Inflammatory macrophage treated with lipopolysaccharide for 1 hour (primary cell): ENCODE data around the gene RABGGTA.

Experiments used
- DNase-seq, 2 donors: peaks; one replicate each; pipeline ENCODE4 v3.0.0-alpha.2; 2020 to 2022

Gene RABGGTA

GRCh38 chr14:24304019-24304387 is 32.6 kb upstream of the RABGGTA start:
- DNase-seq = no peak

GRCh38 chr14:24300326-24300980 is 29.1 kb upstream of the RABGGTA start:
- DNase-seq = no peak

GRCh38 chr14:24299255-24300191 is 28.1 kb upstream of the RABGGTA start, which contains the start of the genes DHRS1 and NOP9:
Gene DHRS1 (minus strand): TSS chr14:24299780. CDS start chr14:24299106, 674 bp downstream.
Gene NOP9 (plus strand): TSS chr14:24299850. CDS start chr14:24299955, 105 bp downstream.
- DNase-seq = peak; percentile 83 to 98

- DNase-seq = no peak
Observed at GRCh38 chr14:24298892-24299254, 27.5 kb upstream of the RABGGTA start.

- no peak for DNase-seq
Observed at GRCh38 chr14:24297190-24297964, 26.0 kb upstream of the RABGGTA start.

- peak; percentile 86 to 89 for DNase-seq
Observed at GRCh38 chr14:24296341-24297157, 25.2 kb upstream of the RABGGTA start.

GRCh38 chr14:24293525-24293924 is 22.1 kb upstream of the RABGGTA start:
- no peak for DNase-seq

GRCh38 chr14:24292118-24292807 is 20.9 kb upstream of the RABGGTA start:
- no peak for DNase-seq

- no peak for DNase-seq
Observed at GRCh38 chr14:24291446-24292117, 20.2 kb upstream of the RABGGTA start.

- no peak for DNase-seq
Observed at GRCh38 chr14:24290746-24291145, 19.3 kb upstream of the RABGGTA start.

- DNase-seq = no peak
Observed at GRCh38 chr14:24289649-24290280, 18.4 kb upstream of the RABGGTA start.

GRCh38 chr14:24286996-24287395 is 15.6 kb upstream of the RABGGTA start:
- no peak for DNase-seq

GRCh38 chr14:24285351-24285750 is 14.0 kb upstream of the RABGGTA start:
- DNase-seq = no peak

GRCh38 chr14:24284501-24285035 is 13.2 kb upstream of the RABGGTA start:
- DNase-seq = no peak

- DNase-seq = no peak
Observed at GRCh38 chr14:24283796-24284460, 12.5 kb upstream of the RABGGTA start.

GRCh38 chr14:24282736-24283135 is 11.3 kb upstream of the RABGGTA start:
- DNase-seq = peak in 1 of 2 donors; percentile 29

- DNase-seq = peak; percentile 36 to 47
Observed at GRCh38 chr14:24281636-24282035, 10.2 kb upstream of the RABGGTA start.

GRCh38 chr14:24280797-24281460 is 9.5 kb upstream of the RABGGTA start:
- no peak for DNase-seq
